ENCODE data around the gene GALNT3. TPM values are rescaled to one million over a fixed set of nuclear protein-coding genes. Genes with fewer than 3 reads are reported as not detected.

Gene GALNT3
- total RNA-seq, 1 experiment from 2014 or later, result 0.10 TPM

DNA sequence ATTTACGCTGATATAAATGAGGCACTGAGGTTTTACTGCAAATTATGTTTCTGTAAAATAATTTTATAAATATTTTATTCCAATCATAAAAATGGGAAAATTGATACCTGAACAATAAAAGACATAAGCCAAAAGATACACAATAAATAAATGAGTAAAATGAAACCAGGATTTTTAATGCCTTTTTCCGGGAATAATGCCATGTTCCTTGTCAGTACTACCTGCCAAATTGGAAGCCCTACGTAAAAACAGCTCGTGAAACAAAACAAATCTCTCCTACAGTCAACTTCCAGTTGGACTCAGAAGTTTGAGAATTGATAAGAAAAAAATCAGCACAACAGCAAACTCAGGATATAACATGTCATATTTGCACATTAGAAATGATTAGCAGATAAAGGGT is 18.0 kb downstream of the GALNT3 start:
- Histone ChIP-seq H3K36me3 (ENCODE audit: control insufficient read depth, insufficient read depth, low read length) (no peaks in the 10 kb centered on the region), H3K27ac (ENCODE audit: low read length) (no peak overlapping the region), H3K4me1 (ENCODE audit: control insufficient read depth, insufficient read depth, low read length) (no peaks in the 10 kb centered on the region), H3K4me3 (ENCODE audit: low read depth in 2 of 2, low read length in 2 of 2) (no peak overlapping the region), H3K9me3 (ENCODE audit: control insufficient read depth, insufficient read depth, low read depth, low read length) (no peaks in the 10 kb centered on the region), H3K27me3 (ENCODE audit: control insufficient read depth, insufficient read depth, low read length) (no peaks in the 10 kb centered on the region)
- no TSS peak for BruUV-seq (replicated peaks)
- TF ChIP-seq TCF7L2 (IDR thresholded peaks at IDR 0.05; ENCODE audit: low read depth, low read length), result no peak
- TF ChIP-seq SIN3A (IDR thresholded peaks at IDR 0.05; ENCODE audit: borderline replicate concordance, insufficient read depth, low read depth, low read length), result no peak
- TF ChIP-seq CTCF (IDR thresholded peaks at IDR 0.05), result no peak
- TF ChIP-seq POLR2AphosphoS5 (IDR thresholded peaks at IDR 0.05; ENCODE audit: low read depth, low read length), result no peak
- TF ChIP-seq, protein P1, sequence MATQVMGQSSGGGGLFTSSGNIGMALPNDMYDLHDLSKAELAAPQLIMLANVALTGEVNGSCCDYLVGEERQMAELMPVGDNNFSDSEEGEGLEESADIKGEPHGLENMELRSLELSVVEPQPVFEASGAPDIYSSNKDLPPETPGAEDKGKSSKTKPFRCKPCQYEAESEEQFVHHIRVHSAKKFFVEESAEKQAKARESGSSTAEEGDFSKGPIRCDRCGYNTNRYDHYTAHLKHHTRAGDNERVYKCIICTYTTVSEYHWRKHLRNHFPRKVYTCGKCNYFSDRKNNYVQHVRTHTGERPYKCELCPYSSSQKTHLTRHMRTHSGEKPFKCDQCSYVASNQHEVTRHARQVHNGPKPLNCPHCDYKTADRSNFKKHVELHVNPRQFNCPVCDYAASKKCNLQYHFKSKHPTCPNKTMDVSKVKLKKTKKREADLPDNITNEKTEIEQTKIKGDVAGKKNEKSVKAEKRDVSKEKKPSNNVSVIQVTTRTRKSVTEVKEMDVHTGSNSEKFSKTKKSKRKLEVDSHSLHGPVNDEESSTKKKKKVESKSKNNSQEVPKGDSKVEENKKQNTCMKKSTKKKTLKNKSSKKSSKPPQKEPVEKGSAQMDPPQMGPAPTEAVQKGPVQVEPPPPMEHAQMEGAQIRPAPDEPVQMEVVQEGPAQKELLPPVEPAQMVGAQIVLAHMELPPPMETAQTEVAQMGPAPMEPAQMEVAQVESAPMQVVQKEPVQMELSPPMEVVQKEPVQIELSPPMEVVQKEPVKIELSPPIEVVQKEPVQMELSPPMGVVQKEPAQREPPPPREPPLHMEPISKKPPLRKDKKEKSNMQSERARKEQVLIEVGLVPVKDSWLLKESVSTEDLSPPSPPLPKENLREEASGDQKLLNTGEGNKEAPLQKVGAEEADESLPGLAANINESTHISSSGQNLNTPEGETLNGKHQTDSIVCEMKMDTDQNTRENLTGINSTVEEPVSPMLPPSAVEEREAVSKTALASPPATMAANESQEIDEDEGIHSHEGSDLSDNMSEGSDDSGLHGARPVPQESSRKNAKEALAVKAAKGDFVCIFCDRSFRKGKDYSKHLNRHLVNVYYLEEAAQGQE (IDR thresholded peaks at IDR 0.05; ENCODE audit: insufficient read depth in 1 of 2, low read depth in 2 of 2, low read length in 1 of 2), result no peak
- intact Hi-C loops (cut with micrococcal nuclease; ENCODE audit: unreplicated experiment) (no loop called here), in situ Hi-C loops (cut with HindIII; ENCODE audit: low pct_unique_long_range_greater_than_20kb, low sequenced_read_pairs) (no loop called here)
- ChIA-PET CTCF (no interaction called here), POLR2A (no interaction called here)
- DNase-seq (ENCODE audit: low read depth, low spot score) (no peak), ATAC-seq (no peak)

DNA sequence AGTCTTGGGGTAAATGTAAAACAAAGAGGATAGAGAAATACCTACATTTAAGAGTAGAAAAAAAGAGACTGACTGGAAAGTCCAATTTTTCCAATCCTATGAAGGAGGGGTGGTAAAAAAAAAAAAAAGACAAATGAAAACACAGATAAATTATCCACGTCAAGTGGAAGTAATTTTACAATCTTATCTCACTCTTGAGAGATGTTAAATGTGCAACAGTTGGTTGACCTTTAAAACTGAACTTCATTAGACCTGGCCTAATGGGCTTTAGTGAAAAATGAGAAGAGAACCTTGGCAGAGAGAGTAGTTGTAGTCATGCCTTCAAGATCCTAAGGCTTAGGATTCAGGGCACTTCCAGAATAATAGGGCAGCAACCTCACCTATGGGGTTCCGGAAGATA is 20.4 kb downstream of the GALNT3 start:
- BruUV-seq (replicated peaks), result no TSS peak
- Histone ChIP-seq H3K27me3 (ENCODE audit: control insufficient read depth, insufficient read depth, low read length) (no peaks in the 10 kb centered on the region), H3K36me3 (ENCODE audit: control insufficient read depth, insufficient read depth, low read length) (no peaks in the 10 kb centered on the region), H3K9me3 (ENCODE audit: control insufficient read depth, insufficient read depth, low read depth, low read length) (no peaks in the 10 kb centered on the region), H3K27ac (ENCODE audit: low read length) (no peak overlapping the region), H3K4me3 (ENCODE audit: low read depth in 2 of 2, low read length in 2 of 2) (no peak overlapping the region), H3K4me1 (ENCODE audit: control insufficient read depth, insufficient read depth, low read length) (no peaks in the 10 kb centered on the region)
- DNase-seq (ENCODE audit: low read depth, low spot score) (no peak), ATAC-seq (no peak)
- ChIA-PET CTCF (no interaction called here), POLR2A (no interaction called here)
- intact Hi-C loops (cut with micrococcal nuclease; ENCODE audit: unreplicated experiment) (no loop called here), in situ Hi-C loops (cut with HindIII; ENCODE audit: low pct_unique_long_range_greater_than_20kb, low sequenced_read_pairs) (no loop called here)
- TF ChIP-seq CTCF (IDR thresholded peaks at IDR 0.05) (no peak), TCF7L2 (IDR thresholded peaks at IDR 0.05; ENCODE audit: low read depth, low read length) (no peak), SIN3A (IDR thresholded peaks at IDR 0.05; ENCODE audit: borderline replicate concordance, insufficient read depth, low read depth, low read length) (no peak), POLR2AphosphoS5 (IDR thresholded peaks at IDR 0.05; ENCODE audit: low read depth, low read length) (no peak)
- TF ChIP-seq, protein P1 (IDR thresholded peaks at IDR 0.05; ENCODE audit: insufficient read depth in 1 of 2, low read depth in 2 of 2, low read length in 1 of 2), result no peak

Data from Panc1 (cell line).